Chondrocyte (in vitro differentiated cells): ENCODE results near the gene TMEM79. TPM values are rescaled to one million over a fixed set of nuclear protein-coding genes. Genes with fewer than 3 reads are reported as not detected.

ENCODE experiments used
- DNase-seq: peaks from one replicate; pipeline ENCODE4 v3.0.0; 2021; ENCODE audit warnings: mixed read lengths, low spot score
- H3K27ac Mint-ChIP-seq: one replicate; pipeline ENCODE4 v1.8.0; 2021; ENCODE audit warnings: mild to moderate bottlenecking, moderate library complexity, mixed read lengths; ENCODE audit not compliant: unreplicated experiment
- H3K27me3 Mint-ChIP-seq: 2 replicates; pipeline ENCODE4 v1.8.0; 2021; ENCODE audit warnings: low read depth, mixed read lengths
- H3K36me3 Mint-ChIP-seq: 2 replicates; pipeline ENCODE4 v1.8.0; 2021; ENCODE audit warnings: low read depth, mixed read lengths
- H3K4me1 Mint-ChIP-seq: 2 replicates; pipeline ENCODE4 v1.8.0; 2021; ENCODE audit warnings: low read depth, mild to moderate bottlenecking, mixed read lengths
- H3K4me3 Mint-ChIP-seq: one replicate; pipeline ENCODE4 v1.8.0; 2021; ENCODE audit warnings: mild to moderate bottlenecking, moderate library complexity, mixed read lengths; ENCODE audit not compliant: unreplicated experiment
- H3K9me3 Mint-ChIP-seq: 2 replicates; pipeline ENCODE4 v1.8.0; 2021; ENCODE audit warnings: low read depth, mixed read lengths
- CTCF ChIP-seq: fragments of 200-600 bp; sonication (generic); IDR thresholded peaks from 2 replicates; pipeline ENCODE4 v1.5.0; 2021; ENCODE audit warnings: antibody characterized with exemption, mild to moderate bottlenecking, moderate library complexity
- total RNA-seq: library from RNA; stranded (reverse); gene quantifications from 3 replicates; pipeline ENCODE4 v1.2.1, GENCODE V29; 2021

The TMEM79 gene
- total RNA-seq, 1 donor from 2014 or later = 1.7 TPM

- Mint-ChIP-seq H3K4me3 (peak overlapping the region; percentile 99), H3K27ac (peak overlapping the region; percentile 94), H3K36me3 (peaks cover 7% of the 10 kb centered on the region), H3K9me3 (no peaks in the 10 kb centered on the region), H3K4me1 (peaks cover 27% of the 10 kb centered on the region), H3K27me3 (no peaks in the 10 kb centered on the region)
- no peak for DNase-seq
- peak; percentile 48 for TF ChIP-seq CTCF
Measured at GRCh38 chr1:156337888-156338179, 53.7 kb downstream of the TMEM79 start.

- H3K36me3 Mint-ChIP-seq = peaks cover 6% of the 10 kb centered on the region
- no peak for TF ChIP-seq CTCF
- no peaks in the 10 kb centered on the region for H3K27me3 Mint-ChIP-seq
- H3K4me1 Mint-ChIP-seq = peaks cover 27% of the 10 kb centered on the region
- peak within 1 kb of the TSS; percentile 94 for H3K27ac Mint-ChIP-seq
- DNase-seq = peak; percentile 99
- H3K4me3 Mint-ChIP-seq = peak within 1 kb of the TSS; percentile 99
- H3K9me3 Mint-ChIP-seq = no peaks in the 10 kb centered on the region
Measured at GRCh38 chr1:156338180-156338976, 54.3 kb downstream of the TMEM79 start, which contains the start of the genes CCT3 and TSACC. CCT3 (minus strand) TSS chr1:156338292; CDS start chr1:156338184, 108 bp downstream. TSACC (plus strand) TSS chr1:156338526; CDS start chr1:156339758, 1,232 bp downstream.

Other genes with a start within 250 kb of the TMEM79 start
- gene UBQLN4, start 230.5 kb upstream of the TMEM79 start, total RNA-seq = 29.3 to 32.9 TPM (median 30.2 TPM) in 3 replicates
- gene LAMTOR2, start 229.5 kb upstream of the TMEM79 start, total RNA-seq = 55.0 to 58.8 TPM (median 56.6 TPM) in 3 replicates
- gene RAB25, start 223.2 kb upstream of the TMEM79 start, total RNA-seq = not detected in 3 replicates
- 11.7 to 12.7 TPM (median 12.0 TPM) in 3 replicates for gene MEX3A, start 201.9 kb upstream of the TMEM79 start, total RNA-seq
- gene LMNA, start 169.6 kb upstream of the TMEM79 start, total RNA-seq = 641 to 675 TPM (median 641 TPM) in 3 replicates
- gene SEMA4A, start 130.7 kb upstream of the TMEM79 start, total RNA-seq = 1.6 to 2.5 TPM (median 2.0 TPM) in 3 replicates
- 13.4 to 17.5 TPM (median 17.2 TPM) in 3 replicates for gene SLC25A44, start 90.2 kb upstream of the TMEM79 start, total RNA-seq
- 35.8 to 40.5 TPM (median 38.6 TPM) in 3 replicates for gene PMF1, start 71.3 kb upstream of the TMEM79 start, total RNA-seq
- 0.82 TPM in 1 of 3 replicates, not detected in the others for gene BGLAP, start 42.1 kb upstream of the TMEM79 start, total RNA-seq
- gene PAQR6, start 36.3 kb upstream of the TMEM79 start, total RNA-seq = 4.9 to 6.9 TPM (median 4.9 TPM) in 3 replicates
- gene SMG5, start 1.5 kb upstream of the TMEM79 start, total RNA-seq = 65.9 to 76.1 TPM (median 73.5 TPM) in 3 replicates
- 68.1 to 76.9 TPM (median 71.4 TPM) in 3 replicates for gene GLMP, start 11.4 kb downstream of the TMEM79 start, total RNA-seq
- gene VHLL, start 15.0 kb downstream of the TMEM79 start, total RNA-seq = not detected in 3 replicates
- 159 to 204 TPM (median 161 TPM) in 3 replicates for gene CCT3, start 54.0 kb downstream of the TMEM79 start, total RNA-seq
- not detected in 3 replicates for gene TSACC, start 54.2 kb downstream of the TMEM79 start, total RNA-seq
- gene RHBG, start 84.9 kb downstream of the TMEM79 start, total RNA-seq = not detected in 3 replicates
- gene MEF2D, start 216.4 kb downstream of the TMEM79 start, total RNA-seq = 42.3 to 64.7 TPM (median 62.0 TPM) in 3 replicates